Measurements from ENCODE around the gene SAMD4A.
"Not testable (repeated sequence)": the region's sequence is repeated elsewhere in the genome, so short reads cannot be mapped to it uniquely, and the experiment has no call there.

Gene SAMD4A

DNA sequence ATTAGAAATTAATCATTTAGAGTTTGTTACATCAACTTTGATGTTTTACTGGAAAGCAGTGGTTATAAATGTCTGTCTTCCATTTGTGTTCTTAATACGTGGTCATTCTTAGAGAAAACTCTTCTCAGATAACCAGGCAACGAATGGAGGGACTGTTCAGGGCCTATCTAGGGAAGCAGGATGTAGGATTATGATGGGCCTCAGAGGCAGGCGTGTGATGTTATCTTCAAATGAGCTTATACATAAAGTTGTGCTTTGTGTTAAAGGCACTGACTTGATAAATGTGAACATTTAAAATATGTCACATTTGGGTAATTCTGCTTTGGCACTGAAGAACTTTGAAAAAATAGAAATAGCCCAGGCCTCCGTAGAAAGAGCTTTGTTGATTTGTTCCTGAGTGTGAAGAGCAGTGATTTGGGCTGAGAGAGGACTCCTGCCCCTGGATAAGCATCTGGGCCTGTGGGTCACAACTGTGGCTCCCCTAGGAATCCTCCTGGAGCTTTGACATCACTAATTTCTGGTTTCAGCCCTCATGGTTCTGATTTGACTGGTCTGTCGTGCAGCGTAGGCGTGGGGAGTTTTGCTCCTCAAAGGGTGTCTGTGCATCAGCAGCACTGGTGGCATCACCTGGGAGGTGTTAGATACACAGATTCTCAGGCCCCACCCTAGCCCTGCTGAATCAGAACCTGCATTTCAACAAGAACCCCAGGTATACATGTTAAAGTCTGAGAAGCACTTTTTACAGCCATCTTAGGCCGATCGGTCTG lies 55.4 kb downstream of the SAMD4A start:
- H3K4me3 ChIP-seq (ENCODE audit: low read length): no peak overlapping the region
- TF ChIP-seq, protein P1, sequence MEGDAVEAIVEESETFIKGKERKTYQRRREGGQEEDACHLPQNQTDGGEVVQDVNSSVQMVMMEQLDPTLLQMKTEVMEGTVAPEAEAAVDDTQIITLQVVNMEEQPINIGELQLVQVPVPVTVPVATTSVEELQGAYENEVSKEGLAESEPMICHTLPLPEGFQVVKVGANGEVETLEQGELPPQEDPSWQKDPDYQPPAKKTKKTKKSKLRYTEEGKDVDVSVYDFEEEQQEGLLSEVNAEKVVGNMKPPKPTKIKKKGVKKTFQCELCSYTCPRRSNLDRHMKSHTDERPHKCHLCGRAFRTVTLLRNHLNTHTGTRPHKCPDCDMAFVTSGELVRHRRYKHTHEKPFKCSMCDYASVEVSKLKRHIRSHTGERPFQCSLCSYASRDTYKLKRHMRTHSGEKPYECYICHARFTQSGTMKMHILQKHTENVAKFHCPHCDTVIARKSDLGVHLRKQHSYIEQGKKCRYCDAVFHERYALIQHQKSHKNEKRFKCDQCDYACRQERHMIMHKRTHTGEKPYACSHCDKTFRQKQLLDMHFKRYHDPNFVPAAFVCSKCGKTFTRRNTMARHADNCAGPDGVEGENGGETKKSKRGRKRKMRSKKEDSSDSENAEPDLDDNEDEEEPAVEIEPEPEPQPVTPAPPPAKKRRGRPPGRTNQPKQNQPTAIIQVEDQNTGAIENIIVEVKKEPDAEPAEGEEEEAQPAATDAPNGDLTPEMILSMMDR (conservative IDR thresholded peaks at IDR 0.05; ENCODE audit: low read depth, low read length): no peak
- no peak for DNase-seq (ENCODE audit: low read depth)

DNA sequence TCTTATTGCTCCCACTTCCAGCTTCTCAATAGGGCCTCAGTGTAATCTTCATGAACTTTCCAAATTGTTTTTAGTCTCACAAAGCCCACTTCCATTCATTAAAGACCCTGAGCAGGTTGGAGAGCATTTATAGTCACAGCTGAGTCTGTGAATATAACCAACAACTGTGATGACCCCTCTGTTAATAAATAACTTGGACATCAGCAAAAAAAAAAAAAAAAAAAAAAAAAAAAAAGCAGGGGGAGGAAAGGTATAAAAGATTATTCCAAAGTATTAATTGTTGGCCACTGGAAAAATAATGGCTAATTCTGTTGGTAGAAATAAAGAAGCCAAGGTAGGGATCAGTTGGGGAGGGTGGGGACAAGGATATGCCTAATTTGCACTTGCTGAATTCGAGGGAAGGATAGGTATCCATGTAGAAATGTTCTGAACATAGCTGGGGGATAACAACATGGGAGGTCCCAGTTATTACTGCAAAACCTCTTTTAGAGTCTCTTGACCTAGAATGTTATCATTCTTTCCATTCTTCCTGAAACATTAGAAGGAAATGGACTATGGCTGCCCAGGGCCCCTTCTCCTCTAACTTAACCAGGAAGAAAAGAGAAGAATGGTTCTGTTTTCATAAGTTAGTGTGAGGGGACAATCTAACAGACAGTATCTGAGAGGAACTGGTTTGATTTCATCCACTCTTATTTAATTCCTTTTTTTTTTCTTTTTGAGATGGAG lies 56.5 kb downstream of the SAMD4A start:
- no peak for DNase-seq (ENCODE audit: low read depth)
- no peak overlapping the region for H3K4me3 ChIP-seq (ENCODE audit: low read length)
- TF ChIP-seq, protein P1 (conservative IDR thresholded peaks at IDR 0.05; ENCODE audit: low read depth, low read length): no peak

DNA sequence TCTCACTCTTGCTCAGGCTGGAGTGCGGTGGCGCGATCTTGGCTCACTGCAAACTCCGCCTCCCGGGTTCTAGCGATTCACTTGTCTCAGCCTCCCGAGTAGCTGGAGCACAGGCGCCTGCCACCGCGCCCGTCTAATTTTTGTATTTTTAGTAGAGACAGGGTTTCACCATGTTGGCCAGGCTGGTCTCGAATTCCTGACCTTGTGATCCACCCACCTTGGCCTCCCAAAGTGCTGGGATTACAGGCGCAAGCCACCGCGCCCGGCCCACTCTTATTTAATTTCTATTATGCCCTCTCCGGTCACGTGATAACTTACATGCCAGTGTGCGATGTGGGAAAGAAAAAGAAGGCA lies 57.1 kb downstream of the SAMD4A start:
- not testable (repeated sequence) for DNase-seq (ENCODE audit: low read depth); H3K4me3 ChIP-seq (ENCODE audit: low read length)

DNA sequence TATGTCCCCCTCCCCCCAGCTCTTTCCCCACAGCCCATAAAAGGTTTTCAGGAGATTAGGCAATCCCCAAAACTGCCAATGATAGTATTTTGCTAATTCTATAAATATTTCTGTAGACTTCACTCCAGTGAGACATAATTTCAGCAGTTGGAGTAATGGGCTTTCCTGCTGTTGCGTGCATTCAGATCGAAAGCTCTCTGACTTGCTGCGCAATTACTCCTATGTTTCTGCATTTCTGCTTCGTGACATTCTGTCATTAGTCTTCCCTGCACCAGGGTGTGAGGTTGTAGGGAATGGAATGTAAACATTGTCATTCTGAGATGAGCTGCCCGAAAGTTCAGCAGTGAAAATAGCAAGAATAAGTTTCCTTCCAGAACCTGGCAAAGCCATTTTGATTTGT lies 58.2 kb downstream of the SAMD4A start:
- no peak for DNase-seq (ENCODE audit: low read depth)
- no peak overlapping the region for H3K4me3 ChIP-seq (ENCODE audit: low read length)
- TF ChIP-seq, protein P1 (conservative IDR thresholded peaks at IDR 0.05; ENCODE audit: low read depth, low read length): no peak

DNA sequence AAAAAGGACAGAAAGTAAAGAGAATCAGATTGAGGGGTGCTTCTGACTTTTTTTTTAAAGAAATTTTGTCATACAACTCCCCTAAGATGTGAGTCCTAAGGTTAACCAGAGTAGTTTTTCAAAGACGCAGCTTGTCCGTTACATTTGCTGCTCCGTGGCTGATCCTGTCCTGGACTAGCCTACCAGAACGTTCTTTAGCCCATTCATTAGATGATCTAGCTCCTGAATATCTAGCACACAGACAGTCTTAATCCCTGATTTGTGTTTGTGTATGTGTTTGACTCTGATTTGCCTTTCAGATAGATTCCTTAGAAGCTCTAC lies 60.3 kb downstream of the SAMD4A start:
- no peak for DNase-seq (ENCODE audit: low read depth)
- H3K4me3 ChIP-seq (ENCODE audit: low read length): no peak overlapping the region
- TF ChIP-seq, protein P1 (conservative IDR thresholded peaks at IDR 0.05; ENCODE audit: low read depth, low read length): no peak

DNA sequence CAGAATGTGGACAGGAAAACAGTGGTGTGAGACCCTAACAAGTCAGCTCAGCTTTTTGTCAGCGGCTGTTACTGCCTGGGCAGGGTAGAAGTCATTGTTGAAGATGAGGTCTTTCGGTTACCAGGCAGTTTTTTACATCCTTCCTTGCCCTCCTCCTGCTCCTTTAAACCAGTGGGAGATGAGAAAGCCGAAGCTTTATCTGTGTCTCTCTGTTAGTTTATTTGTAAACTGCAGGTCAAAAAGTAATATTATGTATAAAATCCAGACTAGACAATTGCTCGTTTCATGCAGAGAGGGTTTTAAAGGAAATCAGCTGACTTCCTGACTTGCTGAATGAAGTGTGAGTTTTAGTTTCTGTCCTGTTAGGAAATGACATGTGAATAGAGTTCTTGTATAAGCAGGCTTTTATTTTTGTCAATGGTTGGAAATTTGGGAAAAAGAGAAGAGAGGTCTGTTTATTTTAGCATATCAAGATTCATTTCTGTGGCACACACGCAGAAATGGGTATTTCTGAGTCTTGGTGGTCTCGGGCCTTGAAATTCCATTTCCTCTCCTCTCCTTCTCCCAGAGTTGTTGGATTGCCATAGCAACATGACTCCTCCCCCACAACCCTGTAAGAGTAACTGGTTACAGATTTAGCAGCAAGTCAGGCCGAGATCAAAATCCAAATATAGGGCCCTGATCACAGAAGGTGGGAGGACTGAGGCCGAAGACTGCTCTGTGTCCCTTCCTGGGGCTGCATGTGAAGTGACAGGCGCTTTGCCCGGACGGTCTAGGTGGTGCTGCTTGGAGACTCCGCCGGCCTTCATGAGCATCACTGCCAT lies 60.8 kb downstream of the SAMD4A start:
- peak overlapping the region; percentile 24 for H3K4me3 ChIP-seq (ENCODE audit: low read length)
- TF ChIP-seq, protein P1 (conservative IDR thresholded peaks at IDR 0.05; ENCODE audit: low read depth, low read length): no peak
- no peak for DNase-seq (ENCODE audit: low read depth)

DNA sequence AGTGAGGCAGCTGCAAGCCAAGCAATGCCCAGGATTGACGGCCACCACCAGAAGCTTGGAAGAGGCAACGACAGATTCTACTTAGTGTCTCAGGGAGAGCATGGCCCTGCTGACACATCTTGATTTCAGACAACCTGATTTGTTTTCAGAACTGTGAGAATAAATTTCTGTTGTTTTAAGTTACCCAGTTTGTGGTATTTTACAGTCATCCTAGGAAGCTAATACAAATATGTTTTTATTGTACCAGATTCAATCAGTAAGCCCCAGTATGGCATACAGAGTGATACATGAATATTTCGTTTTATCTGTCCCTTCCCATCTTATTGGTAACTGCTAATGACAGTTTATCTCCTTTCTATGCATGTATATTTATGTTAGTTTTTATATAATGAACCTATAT lies 62.3 kb downstream of the SAMD4A start:
- TF ChIP-seq, protein P1 (conservative IDR thresholded peaks at IDR 0.05; ENCODE audit: low read depth, low read length): no peak
- no peak for DNase-seq (ENCODE audit: low read depth)
- no peak overlapping the region for H3K4me3 ChIP-seq (ENCODE audit: low read length)

Data from retinal pigment epithelial cell (primary cell).